MM.1S (cell line): Measurements from ENCODE around the gene DEFB124.

Source experiments
- DNase-seq: peaks from one replicate; pipeline ENCODE4 v3.0.0-alpha.2; 2015
- H2AFZ ChIP-seq: fragments of 300-600 bp; sonication (generic); 2 replicates; pipeline ENCODE4 v1.6.0; 2016; ENCODE audit warnings: antibody characterized with exemption, low read length
- H3F3A ChIP-seq: fragments of 300-600 bp; sonication (generic); 2 replicates; pipeline ENCODE4 v1.6.1; 2016; ENCODE audit warnings: mild to moderate bottlenecking, antibody characterized with exemption, low read length, moderate library complexity, mixed read lengths; ENCODE audit not compliant: insufficient read depth
- H3K27ac ChIP-seq: fragments of 300-600 bp; sonication (generic); 2 replicates; pipeline ENCODE4 v1.5.1; 2016; ENCODE audit warnings: mild to moderate bottlenecking, low read length
- H3K27me3 ChIP-seq: fragments of 300-600 bp; sonication (generic); replicated peaks from 2 replicates; pipeline ENCODE4 v1.6.0; 2016; ENCODE audit warnings: low read length; ENCODE audit not compliant: insufficient read depth
- H3K36me3 ChIP-seq: fragments of 300-600 bp; sonication (generic); replicated peaks from 2 replicates; pipeline ENCODE4 v1.6.1; 2016; ENCODE audit warnings: mild to moderate bottlenecking, low read length, mixed read lengths; ENCODE audit not compliant: insufficient read depth
- H3K4me1 ChIP-seq: fragments of 300-600 bp; sonication (generic); 2 replicates; pipeline ENCODE4 v1.6.1; 2016; ENCODE audit warnings: low read length, mixed read lengths
- H3K4me2 ChIP-seq: fragments of 300-600 bp; sonication (generic); 2 replicates; pipeline ENCODE4 v1.6.0; 2016; ENCODE audit warnings: low read depth, low read length
- H3K4me3 ChIP-seq: fragments of 300-600 bp; sonication (generic); 2 replicates; pipeline ENCODE4 v1.5.1; 2016; ENCODE audit warnings: low read length, mixed read lengths
- H3K79me2 ChIP-seq: fragments of 300-600 bp; sonication (generic); 2 replicates; pipeline ENCODE4 v1.6.1; 2016; ENCODE audit warnings: mixed run types, low read length, mixed read lengths
- H3K9ac ChIP-seq: fragments of 300-600 bp; sonication (generic); 2 replicates; pipeline ENCODE4 v1.6.1; 2016; ENCODE audit warnings: low read length, mixed read lengths
- H3K9me2 ChIP-seq: fragments of 300-600 bp; sonication (generic); replicated peaks from 2 replicates; pipeline ENCODE4 v1.6.1; 2016; ENCODE audit warnings: mild to moderate bottlenecking, low read length, mixed read lengths; ENCODE audit not compliant: insufficient read depth
- H3K9me3 ChIP-seq: fragments of 300-600 bp; sonication (generic); replicated peaks from 2 replicates; pipeline ENCODE4 v1.6.1; 2016; ENCODE audit warnings: mild to moderate bottlenecking, low read length, mixed read lengths; ENCODE audit not compliant: insufficient read depth
- H4K20me1 ChIP-seq: fragments of 300-600 bp; sonication (generic); 2 replicates; pipeline ENCODE4 v1.6.1; 2016; ENCODE audit warnings: mild to moderate bottlenecking, low read length, moderate library complexity, mixed read lengths; ENCODE audit not compliant: insufficient read depth
- EZH2 ChIP-seq: fragments of 300-600 bp; sonication (generic); optimal IDR thresholded peaks from 2 replicates; pipeline ENCODE3; 2017; ENCODE audit warnings: low read depth, mild to moderate bottlenecking, antibody characterized with exemption, low read length, mixed read lengths
- EZH2phosphoT487 ChIP-seq: fragments of 300-600 bp; sonication (generic); IDR thresholded peaks from 2 replicates; pipeline ENCODE4 v1.6.1; 2018; ENCODE audit warnings: antibody characterized with exemption, low read length
- TF ChIP-seq, protein P1 (sequence below): fragments of 300-600 bp; sonication (generic); IDR thresholded peaks from 2 replicates; pipeline ENCODE4 v1.5.1; 2016; ENCODE audit warnings: antibody characterized with exemption, low read length, mixed read lengths

Gene DEFB124

DNA sequence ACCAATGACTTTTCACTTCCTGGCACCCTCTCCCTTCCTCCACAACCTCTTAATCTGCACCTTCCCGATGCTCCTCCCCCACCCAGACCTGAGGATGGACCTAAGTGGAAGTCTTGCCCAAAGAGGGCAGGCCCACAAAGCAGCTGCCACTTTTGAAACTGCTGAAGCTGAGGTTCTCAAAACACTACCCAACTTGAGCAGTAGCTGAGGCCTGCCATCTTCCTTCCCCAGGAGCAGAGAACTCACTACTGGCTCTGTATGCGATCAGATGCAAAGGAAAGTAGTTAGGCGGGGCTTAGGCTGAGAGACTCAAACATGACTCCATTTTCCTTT, 40.8 kb upstream of the DEFB124 start:
- Histone ChIP-seq H3K27ac (peak overlapping the region; percentile 93), H3K4me1 (peaks cover 24% of the 10 kb centered on the region), H3K36me3 (0 out of 2 replicates have a peak, but pooled peaks cover 3% of the 10 kb centered on the region), H3K27me3 (no peaks in the 10 kb centered on the region), H3K9ac (peak overlapping the region; percentile 97), H3K9me2 (no peaks in the 10 kb centered on the region), H4K20me1 (peaks cover 45% of the 10 kb centered on the region), H3K4me2 (peak overlapping the region; percentile 98), H3K9me3 (no peaks in the 10 kb centered on the region), H3K4me3 (peak overlapping the region; percentile 95), H2AFZ (no peak overlapping the region), H3K79me2 (peaks cover 65% of the 10 kb centered on the region), H3F3A (peaks cover 24% of the 10 kb centered on the region)
- TF ChIP-seq EZH2 = no peak
- TF ChIP-seq, protein P1, sequence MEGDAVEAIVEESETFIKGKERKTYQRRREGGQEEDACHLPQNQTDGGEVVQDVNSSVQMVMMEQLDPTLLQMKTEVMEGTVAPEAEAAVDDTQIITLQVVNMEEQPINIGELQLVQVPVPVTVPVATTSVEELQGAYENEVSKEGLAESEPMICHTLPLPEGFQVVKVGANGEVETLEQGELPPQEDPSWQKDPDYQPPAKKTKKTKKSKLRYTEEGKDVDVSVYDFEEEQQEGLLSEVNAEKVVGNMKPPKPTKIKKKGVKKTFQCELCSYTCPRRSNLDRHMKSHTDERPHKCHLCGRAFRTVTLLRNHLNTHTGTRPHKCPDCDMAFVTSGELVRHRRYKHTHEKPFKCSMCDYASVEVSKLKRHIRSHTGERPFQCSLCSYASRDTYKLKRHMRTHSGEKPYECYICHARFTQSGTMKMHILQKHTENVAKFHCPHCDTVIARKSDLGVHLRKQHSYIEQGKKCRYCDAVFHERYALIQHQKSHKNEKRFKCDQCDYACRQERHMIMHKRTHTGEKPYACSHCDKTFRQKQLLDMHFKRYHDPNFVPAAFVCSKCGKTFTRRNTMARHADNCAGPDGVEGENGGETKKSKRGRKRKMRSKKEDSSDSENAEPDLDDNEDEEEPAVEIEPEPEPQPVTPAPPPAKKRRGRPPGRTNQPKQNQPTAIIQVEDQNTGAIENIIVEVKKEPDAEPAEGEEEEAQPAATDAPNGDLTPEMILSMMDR = no peak
- TF ChIP-seq EZH2phosphoT487 = no peak
- DNase-seq = peak; percentile 85

DNA sequence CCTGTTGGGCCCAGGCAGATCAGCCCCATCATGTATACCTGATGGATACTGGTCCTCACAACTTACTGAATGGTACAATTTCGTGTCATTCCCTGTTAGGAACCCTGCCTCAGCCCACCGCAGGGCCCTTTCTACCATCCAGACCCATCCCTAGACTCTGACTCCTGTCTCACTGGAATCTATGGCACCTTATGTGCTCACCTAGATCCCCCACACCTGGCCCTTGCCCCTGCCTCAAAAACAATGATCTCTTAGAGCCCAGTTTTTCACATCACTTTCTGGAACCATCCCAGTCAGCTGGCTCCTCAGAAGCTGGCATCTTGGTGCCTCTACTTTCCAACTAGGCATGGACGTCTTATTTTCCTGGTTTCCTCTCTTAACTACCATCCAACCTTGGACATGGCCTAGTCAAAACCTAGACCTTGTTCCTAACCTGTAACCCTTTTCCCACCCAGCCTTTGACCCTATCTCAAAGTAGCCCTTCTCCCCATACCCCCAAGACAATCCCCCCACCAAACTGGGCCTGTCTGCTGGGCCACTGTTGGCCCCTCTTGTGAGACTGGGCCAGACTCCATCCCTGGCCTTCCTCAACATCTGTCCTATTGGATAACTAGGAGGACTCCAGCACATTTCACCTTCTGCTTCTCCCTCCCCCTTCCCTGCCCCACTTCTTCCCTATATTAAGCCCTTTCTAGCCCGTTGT, 40.3 kb upstream of the DEFB124 start:
- Histone ChIP-seq H3K4me2 (peak overlapping the region; percentile 98), H3K27me3 (no peaks in the 10 kb centered on the region), H2AFZ (no peak overlapping the region), H3K9me3 (no peaks in the 10 kb centered on the region), H3K36me3 (0 out of 2 replicates have a peak, but pooled peaks cover 3% of the 10 kb centered on the region), H3K27ac (peak overlapping the region; percentile 93), H4K20me1 (peaks cover 40% of the 10 kb centered on the region), H3K9ac (peak overlapping the region; percentile 97), H3K79me2 (peaks cover 60% of the 10 kb centered on the region), H3K4me1 (peaks cover 23% of the 10 kb centered on the region), H3K9me2 (no peaks in the 10 kb centered on the region), H3K4me3 (peak overlapping the region; percentile 95), H3F3A (peaks cover 24% of the 10 kb centered on the region)
- no peak for DNase-seq
- TF ChIP-seq, protein P1 = no peak
- TF ChIP-seq EZH2phosphoT487 (no peak), EZH2 (no peak)

DNA sequence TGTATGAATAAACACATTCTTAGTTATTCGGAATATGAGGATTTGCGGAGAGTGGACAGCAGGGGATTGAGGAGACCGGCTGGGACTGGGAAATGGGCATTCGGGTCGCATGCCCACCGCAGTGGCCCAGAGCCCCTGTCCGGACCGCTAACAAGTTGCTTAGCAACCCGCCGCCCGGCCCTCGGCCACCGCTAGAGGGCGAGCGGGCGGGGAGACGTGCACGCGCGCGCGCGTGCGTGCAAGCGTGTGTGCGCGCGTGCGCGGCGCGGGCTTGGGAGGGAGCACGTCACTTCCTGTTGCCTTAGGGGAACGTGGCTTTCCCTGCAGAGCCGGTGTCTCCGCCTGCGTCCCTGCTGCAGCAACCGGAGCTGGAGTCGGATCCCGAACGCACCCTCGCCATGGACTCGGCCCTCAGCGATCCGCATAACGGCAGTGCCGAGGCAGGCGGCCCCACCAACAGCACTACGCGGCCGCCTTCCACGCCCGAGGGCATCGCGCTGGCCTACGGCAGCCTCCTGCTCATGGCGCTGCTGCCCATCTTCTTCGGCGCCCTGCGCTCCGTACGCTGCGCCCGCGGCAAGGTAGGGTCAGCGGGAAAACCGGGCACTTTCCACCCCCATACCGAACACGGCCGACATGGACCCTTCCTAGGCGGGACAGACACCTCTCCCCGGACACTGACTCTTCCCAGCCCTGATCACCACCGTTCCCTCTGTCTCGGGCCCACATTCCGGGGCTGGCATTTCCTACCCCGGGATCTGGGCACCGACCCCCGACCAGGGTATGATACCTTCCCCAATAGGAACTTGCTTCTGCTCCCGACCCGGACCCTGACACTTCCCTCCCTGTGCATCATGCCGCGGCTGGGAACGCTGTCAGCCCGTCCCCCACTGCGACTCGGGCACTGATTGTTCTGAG, 39.5 kb upstream of the DEFB124 start, which contains the start of gene HM13:
Gene HM13 (plus strand): TSS at position 289 of the 918 bp plus-strand sequence. CDS start 110 bp downstream, at position 399.
- H2AFZ ChIP-seq = peak within 1 kb of the TSS; percentile 52
- peak; percentile 95 for DNase-seq
- H3F3A ChIP-seq = peaks cover 24% of the 10 kb centered on the region
- H3K9ac ChIP-seq = peak within 1 kb of the TSS; percentile 97
- H3K36me3 ChIP-seq = 0 out of 2 replicates have a peak, but pooled peaks cover 3% of the 10 kb centered on the region
- peak within 1 kb of the TSS; percentile 98 for H3K4me2 ChIP-seq
- H3K27ac ChIP-seq = peak within 1 kb of the TSS; percentile 93
- peaks cover 32% of the 10 kb centered on the region for H4K20me1 ChIP-seq
- TF ChIP-seq EZH2 (no peak), EZH2phosphoT487 (no peak)
- TF ChIP-seq, protein P1 = peak; percentile 94
- peaks cover 21% of the 10 kb centered on the region for H3K4me1 ChIP-seq
- peaks cover 52% of the 10 kb centered on the region for H3K79me2 ChIP-seq
- H3K4me3 ChIP-seq = peak within 1 kb of the TSS; percentile 95
- H3K27me3 ChIP-seq = no peaks in the 10 kb centered on the region
- no peaks in the 10 kb centered on the region for H3K9me2 ChIP-seq
- no peaks in the 10 kb centered on the region for H3K9me3 ChIP-seq
